Measurements from ENCODE around the gene QKI.

DNA sequence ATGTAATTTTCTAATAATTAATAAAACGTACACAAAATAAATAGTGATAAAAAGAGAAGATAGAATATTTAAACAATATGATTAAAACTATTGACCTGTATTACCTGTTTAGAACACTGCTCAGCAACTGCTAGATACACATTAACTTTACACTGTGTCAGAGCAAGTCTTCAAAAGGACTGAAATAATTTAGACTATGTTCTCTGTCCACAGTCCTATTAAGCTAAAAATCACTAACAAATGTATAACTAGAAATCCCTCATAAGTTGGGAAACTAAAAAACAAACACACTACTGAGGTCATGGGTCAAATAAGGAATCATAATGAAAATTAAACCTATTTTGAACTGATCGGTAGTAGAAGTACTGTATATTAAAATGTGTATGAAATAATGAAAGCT is 181.7 kb downstream of the QKI start:
- TF ChIP-seq CTCF (IDR thresholded peaks at IDR 0.05; ENCODE audit: low read length), result no peak
- no peak for TF ChIP-seq EZH2phosphoT487 (IDR thresholded peaks at IDR 0.05; ENCODE audit: low read length)

Data from MM.1S (cell line).